ENCODE results near the gene GLRX5. TPM values are rescaled to one million over a fixed set of nuclear protein-coding genes. Genes with fewer than 3 reads are reported as not detected.

The GLRX5 gene
- total RNA-seq, 1 experiment from 2014 or later: 60.1 TPM

GRCh38 chr14:95522556-95522955, 12.3 kb upstream of the GLRX5 start:
- no peaks in the 10 kb centered on the region for H3K9me2 ChIP-seq (ENCODE audit: insufficient read depth)
- ChIA-PET RAD21 (ENCODE audit: low non-redundant PET in 1 of 2, low total read pairs in 2 of 2, uncharacterized antibody in 2 of 2, unreplicated experiment in 2 of 2) (no interaction called here), POLR2A (interaction anchor here (0.6 kb wide), 1 partner anchor 14 kb away, joined by 4 read pairs; no protein-coding TSS in a partner anchor), CTCF (interaction anchor here (1.3 kb wide), 1 partner anchor 70 kb away, joined by 3 read pairs; no protein-coding TSS in a partner anchor)
- no peaks in the 10 kb centered on the region for H4K20me1 ChIP-seq (ENCODE audit: insufficient read depth)
- H3K4me2 ChIP-seq (ENCODE audit: low read length): no peak overlapping the region
- ATAC-seq (no peak), DNase-seq (ENCODE audit: low read depth, low spot score) (no peak)
- intact Hi-C loops (cut with micrococcal nuclease): no loop called here
- no peak overlapping the region for H3K9ac ChIP-seq (ENCODE audit: low read length)
- no peak overlapping the region for H3K27ac ChIP-seq (ENCODE audit: low read depth, low read length)
- no peaks in the 10 kb centered on the region for H3K9me3 ChIP-seq (ENCODE audit: control insufficient read depth in 1 of 2, insufficient read depth in 1 of 2, low read depth in 1 of 2, low read length in 2 of 2)
- H3K4me3 ChIP-seq (replicated peaks in 1 of 2; ENCODE audit: low read depth in 1 of 2, low read length in 2 of 2): no peak overlapping the region
- H3K27me3 ChIP-seq (ENCODE audit: insufficient read depth, low read length): no peaks in the 10 kb centered on the region
- no TSS peak for BruUV-seq (replicated peaks)
- H2AFZ ChIP-seq (ENCODE audit: low read depth, low read length, poor library complexity, severe bottlenecking): no peak overlapping the region
- no peaks in the 10 kb centered on the region for H3K79me2 ChIP-seq (ENCODE audit: insufficient read depth, low read length)
- H3K36me3 ChIP-seq (ENCODE audit: control insufficient read depth in 1 of 2, insufficient read depth in 2 of 2, low read length in 2 of 2): no peaks in the 10 kb centered on the region
- TF ChIP-seq SP1 (IDR thresholded peaks at IDR 0.05; ENCODE audit: low read depth) (no peak), ELF1 (IDR thresholded peaks at IDR 0.05; ENCODE audit: borderline replicate concordance, low read depth) (no peak), EZH2phosphoT487 (IDR thresholded peaks at IDR 0.05; ENCODE audit: borderline replicate concordance) (no peak), EZH2 (IDR thresholded peaks at IDR 0.05) (no peak), MAX (IDR thresholded peaks at IDR 0.05) (no peak), SRF (IDR thresholded peaks at IDR 0.05; ENCODE audit: low read depth) (no peak), EGR1 (IDR thresholded peaks at IDR 0.05; ENCODE audit: low read depth) (no peak), CBX3 (IDR thresholded peaks at IDR 0.05; ENCODE audit: low read depth) (no peak), CTCF (IDR thresholded peaks at IDR 0.05 in 2 of 3, conservative IDR thresholded peaks at IDR 0.05 in 1 of 3; ENCODE audit: borderline replicate concordance in 1 of 3, insufficient read depth in 1 of 3, low read depth in 2 of 3, low read length in 2 of 3) (no peak), JUND (IDR thresholded peaks at IDR 0.05) (no peak), POLR2A (IDR thresholded peaks at IDR 0.05; ENCODE audit: borderline replicate concordance, extremely low read depth, insufficient read depth, insufficient read length) (no peak), ZBTB33 (IDR thresholded peaks at IDR 0.05; ENCODE audit: extremely low read depth, insufficient replicate concordance, low read length) (no peak), POLR2AphosphoS5 (IDR thresholded peaks at IDR 0.05; ENCODE audit: low read depth, low read length) (no peak), TCF7L2 (IDR thresholded peaks at IDR 0.05; ENCODE audit: borderline replicate concordance, extremely low read depth, insufficient read depth, insufficient read length) (no peak), FOSL1 (IDR thresholded peaks at IDR 0.05; ENCODE audit: low read depth) (no peak), ZNF274 (IDR thresholded peaks at IDR 0.05; ENCODE audit: low read depth, low read length) (no peak), CEBPB (IDR thresholded peaks at IDR 0.05; ENCODE audit: low read depth) (no peak)
- TF ChIP-seq, protein P1, sequence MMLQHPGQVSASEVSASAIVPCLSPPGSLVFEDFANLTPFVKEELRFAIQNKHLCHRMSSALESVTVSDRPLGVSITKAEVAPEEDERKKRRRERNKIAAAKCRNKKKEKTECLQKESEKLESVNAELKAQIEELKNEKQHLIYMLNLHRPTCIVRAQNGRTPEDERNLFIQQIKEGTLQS (IDR thresholded peaks at IDR 0.05): no peak
- TF ChIP-seq, protein P2, sequence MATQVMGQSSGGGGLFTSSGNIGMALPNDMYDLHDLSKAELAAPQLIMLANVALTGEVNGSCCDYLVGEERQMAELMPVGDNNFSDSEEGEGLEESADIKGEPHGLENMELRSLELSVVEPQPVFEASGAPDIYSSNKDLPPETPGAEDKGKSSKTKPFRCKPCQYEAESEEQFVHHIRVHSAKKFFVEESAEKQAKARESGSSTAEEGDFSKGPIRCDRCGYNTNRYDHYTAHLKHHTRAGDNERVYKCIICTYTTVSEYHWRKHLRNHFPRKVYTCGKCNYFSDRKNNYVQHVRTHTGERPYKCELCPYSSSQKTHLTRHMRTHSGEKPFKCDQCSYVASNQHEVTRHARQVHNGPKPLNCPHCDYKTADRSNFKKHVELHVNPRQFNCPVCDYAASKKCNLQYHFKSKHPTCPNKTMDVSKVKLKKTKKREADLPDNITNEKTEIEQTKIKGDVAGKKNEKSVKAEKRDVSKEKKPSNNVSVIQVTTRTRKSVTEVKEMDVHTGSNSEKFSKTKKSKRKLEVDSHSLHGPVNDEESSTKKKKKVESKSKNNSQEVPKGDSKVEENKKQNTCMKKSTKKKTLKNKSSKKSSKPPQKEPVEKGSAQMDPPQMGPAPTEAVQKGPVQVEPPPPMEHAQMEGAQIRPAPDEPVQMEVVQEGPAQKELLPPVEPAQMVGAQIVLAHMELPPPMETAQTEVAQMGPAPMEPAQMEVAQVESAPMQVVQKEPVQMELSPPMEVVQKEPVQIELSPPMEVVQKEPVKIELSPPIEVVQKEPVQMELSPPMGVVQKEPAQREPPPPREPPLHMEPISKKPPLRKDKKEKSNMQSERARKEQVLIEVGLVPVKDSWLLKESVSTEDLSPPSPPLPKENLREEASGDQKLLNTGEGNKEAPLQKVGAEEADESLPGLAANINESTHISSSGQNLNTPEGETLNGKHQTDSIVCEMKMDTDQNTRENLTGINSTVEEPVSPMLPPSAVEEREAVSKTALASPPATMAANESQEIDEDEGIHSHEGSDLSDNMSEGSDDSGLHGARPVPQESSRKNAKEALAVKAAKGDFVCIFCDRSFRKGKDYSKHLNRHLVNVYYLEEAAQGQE (IDR thresholded peaks at IDR 0.05; ENCODE audit: low read depth): no peak
- peaks cover 31 to 58% of the 10 kb centered on the region in 2 experiments for H3K4me1 ChIP-seq (ENCODE audit: control insufficient read depth in 1 of 2, insufficient read depth in 2 of 2, low read length in 2 of 2)
